PC-9 (cell line): ENCODE data around the gene GLT8D1. TPM values are rescaled to one million over a fixed set of nuclear protein-coding genes. Genes with fewer than 3 reads are reported as not detected.

Experiments used
- BruUV-seq: library from RNA; stranded (reverse); fragments of 400-500 nt; replicated peaks from 2 replicates; lab custom pipeline; 2021; lab: Mats Ljungman, UMichigan
- CTCF ChIA-PET: fragments of 300-600 bp; sonication (Branson Sonifier 250); formaldehyde crosslinking; loops from one replicate; lab custom pipeline; 2022; ENCODE audit warnings: antibody characterized with exemption; lab: Charles Lee
- POLR2A ChIA-PET: fragments of 300-600 bp; sonication (Branson Sonifier 250); formaldehyde crosslinking; loops from one replicate; lab custom pipeline; 2022; ENCODE audit warnings: antibody characterized with exemption; ENCODE audit not compliant: unreplicated experiment; lab: Charles Lee
- DNase-seq, 2 experiments: peaks; one replicate each; pipeline versions ENCODE4 v3.0.0 to v3.0.0-alpha.2; 2015 to 2022; ENCODE audit warnings: mixed read lengths in 1 of 2
- H2AFZ ChIP-seq: fragments of 200-600 bp; sonication (generic); 2 replicates; pipeline ENCODE4 v1.8.1; 2017; ENCODE audit warnings: antibody characterized with exemption
- H3F3A ChIP-seq: fragments of 200-600 bp; sonication (generic); 2 replicates; pipeline ENCODE4 v1.8.1; 2017; ENCODE audit warnings: antibody characterized with exemption, mild to moderate bottlenecking, low read depth; ENCODE audit not compliant: insufficient read depth
- H3K27ac ChIP-seq: fragments of 200-600 bp; sonication (generic); 2 replicates; pipeline ENCODE4 v1.6.1; 2016; ENCODE audit warnings: mixed run types
- H3K27me3 ChIP-seq: fragments of 200-600 bp; sonication (generic); 2 replicates; pipeline ENCODE4 v1.6.1; 2016; ENCODE audit warnings: low read depth, mixed run types; ENCODE audit not compliant: insufficient read depth
- H3K36me3 ChIP-seq: fragments of 200-600 bp; sonication (generic); 2 replicates; pipeline ENCODE4 v1.6.1; 2016; ENCODE audit warnings: low read depth, mixed run types
- H3K4me1 ChIP-seq: fragments of 200-600 bp; sonication (generic); replicated peaks from 2 replicates; pipeline ENCODE4 v1.6.1; 2016; ENCODE audit warnings: mixed run types; ENCODE audit not compliant: insufficient read depth
- H3K4me2 ChIP-seq: fragments of 200-600 bp; sonication (generic); 2 replicates; pipeline ENCODE4 v1.6.1; 2017; ENCODE audit warnings: mixed run types
- H3K4me3 ChIP-seq: fragments of 200-600 bp; sonication (generic); 2 replicates; pipeline ENCODE4 v1.6.1; 2016; ENCODE audit warnings: mixed run types
- H3K79me2 ChIP-seq: fragments of 200-600 bp; sonication (generic); 2 replicates; pipeline ENCODE4 v1.6.1; 2017; ENCODE audit warnings: low read depth, mixed run types
- H3K9me2 ChIP-seq: fragments of 200-600 bp; sonication (generic); 2 replicates; pipeline ENCODE4 v1.8.1; 2017; ENCODE audit warnings: mild to moderate bottlenecking; ENCODE audit not compliant: insufficient read depth
- H3K9me3 ChIP-seq: fragments of 200-600 bp; sonication (generic); 2 replicates; pipeline ENCODE4 v1.8.1; 2016; ENCODE audit warnings: low read depth; ENCODE audit not compliant: insufficient read depth
- H4K20me1 ChIP-seq: fragments of 200-600 bp; sonication (generic); 2 replicates; pipeline ENCODE4 v1.8.1; 2017; ENCODE audit not compliant: insufficient read depth
- EZH2 ChIP-seq: fragments of 200-600 bp; sonication (generic); IDR thresholded peaks from 2 replicates; pipeline ENCODE4 v1.8.0; 2017; ENCODE audit warnings: antibody characterized with exemption, low read depth
- intact Hi-C: fragments of 100-400 bp; cut with micrococcal nuclease; formaldehyde crosslinking; loops from one replicate; pipeline ENCODE4 v1.10.0; 2022; ENCODE audit not compliant: unreplicated experiment
- total RNA-seq: library from RNA; stranded (reverse); gene quantifications from 2 replicates; pipeline ENCODE4 v1.2.3, GENCODE V29; 2021
- TF ChIP-seq, protein P1 (sequence below): fragments of 200-600 bp; sonication (generic); conservative IDR thresholded peaks from 2 replicates; pipeline ENCODE4 v1.6.1; 2017; ENCODE audit warnings: mixed run types, antibody characterized with exemption, mild to moderate bottlenecking, moderate library complexity

GLT8D1 gene
- total RNA-seq, 1 experiment from 2014 or later = 48.6 TPM

DNA sequence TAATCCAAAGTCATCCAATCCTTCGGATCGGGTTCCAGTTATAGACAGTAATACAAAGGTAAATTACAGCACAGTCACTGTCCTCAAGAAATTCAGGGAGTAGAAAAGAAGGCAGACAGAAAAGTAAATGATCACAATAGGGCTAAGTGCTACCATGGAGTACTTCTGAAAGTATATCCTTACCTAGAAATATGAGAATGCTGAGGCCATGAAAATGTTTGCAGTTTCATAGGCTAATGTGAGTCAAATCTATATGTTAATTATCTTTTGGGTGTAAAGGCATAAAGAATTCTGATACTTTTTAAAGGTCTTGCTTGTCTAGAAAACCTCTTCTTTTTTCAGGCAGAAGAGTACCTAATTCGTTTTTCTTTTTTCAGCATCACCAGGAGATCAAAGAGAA is 49.7 kb downstream of the GLT8D1 start:
- H2AFZ ChIP-seq = no peak overlapping the region
- ChIA-PET CTCF (no interaction called here), POLR2A (no interaction called here)
- no peaks in the 10 kb centered on the region for H3K4me1 ChIP-seq
- no peaks in the 10 kb centered on the region for H3K79me2 ChIP-seq
- DNase-seq = no peak
- no peaks in the 10 kb centered on the region for H3K9me3 ChIP-seq
- peaks cover 4% of the 10 kb centered on the region; the same call in 1 of the 2 replicates for H3F3A ChIP-seq
- H3K9me2 ChIP-seq = no peaks in the 10 kb centered on the region
- no peaks in the 10 kb centered on the region for H3K27me3 ChIP-seq
- no peak overlapping the region for H3K27ac ChIP-seq
- no peak for TF ChIP-seq EZH2
- TF ChIP-seq, protein P1, sequence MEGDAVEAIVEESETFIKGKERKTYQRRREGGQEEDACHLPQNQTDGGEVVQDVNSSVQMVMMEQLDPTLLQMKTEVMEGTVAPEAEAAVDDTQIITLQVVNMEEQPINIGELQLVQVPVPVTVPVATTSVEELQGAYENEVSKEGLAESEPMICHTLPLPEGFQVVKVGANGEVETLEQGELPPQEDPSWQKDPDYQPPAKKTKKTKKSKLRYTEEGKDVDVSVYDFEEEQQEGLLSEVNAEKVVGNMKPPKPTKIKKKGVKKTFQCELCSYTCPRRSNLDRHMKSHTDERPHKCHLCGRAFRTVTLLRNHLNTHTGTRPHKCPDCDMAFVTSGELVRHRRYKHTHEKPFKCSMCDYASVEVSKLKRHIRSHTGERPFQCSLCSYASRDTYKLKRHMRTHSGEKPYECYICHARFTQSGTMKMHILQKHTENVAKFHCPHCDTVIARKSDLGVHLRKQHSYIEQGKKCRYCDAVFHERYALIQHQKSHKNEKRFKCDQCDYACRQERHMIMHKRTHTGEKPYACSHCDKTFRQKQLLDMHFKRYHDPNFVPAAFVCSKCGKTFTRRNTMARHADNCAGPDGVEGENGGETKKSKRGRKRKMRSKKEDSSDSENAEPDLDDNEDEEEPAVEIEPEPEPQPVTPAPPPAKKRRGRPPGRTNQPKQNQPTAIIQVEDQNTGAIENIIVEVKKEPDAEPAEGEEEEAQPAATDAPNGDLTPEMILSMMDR = no peak
- no peak overlapping the region for H3K4me2 ChIP-seq
- H3K4me3 ChIP-seq = no peak overlapping the region
- no TSS peak for BruUV-seq
- 0 out of 2 replicates have a peak, but pooled peaks cover 4% of the 10 kb centered on the region for H3K36me3 ChIP-seq
- intact Hi-C loops = no loop called here
- no peaks in the 10 kb centered on the region for H4K20me1 ChIP-seq

DNA sequence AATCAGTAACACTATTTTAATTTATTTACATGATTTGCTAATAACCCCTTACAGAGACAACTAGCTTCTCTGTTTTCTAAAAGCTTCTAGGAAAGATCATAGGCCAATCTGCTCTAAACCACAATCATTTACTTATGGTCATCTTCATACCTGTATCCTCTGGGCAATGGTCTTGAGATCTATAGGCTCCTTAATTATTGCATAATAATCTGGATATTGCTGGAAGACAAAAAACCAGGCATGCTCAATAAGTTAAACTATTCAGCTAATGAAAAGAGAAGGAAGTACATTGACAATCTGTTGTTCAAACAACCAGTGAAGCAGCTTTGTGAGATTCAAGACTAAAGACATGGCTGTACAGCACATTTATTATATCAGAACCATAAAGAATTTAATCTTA is 54.0 kb downstream of the GLT8D1 start:
- H2AFZ ChIP-seq = no peak overlapping the region
- ChIA-PET CTCF (no interaction called here), POLR2A (no interaction called here)
- TF ChIP-seq EZH2 = no peak
- TF ChIP-seq, protein P1 = no peak
- no peaks in the 10 kb centered on the region for H3K9me2 ChIP-seq
- no peaks in the 10 kb centered on the region for H3K79me2 ChIP-seq
- H4K20me1 ChIP-seq = no peaks in the 10 kb centered on the region
- no peak for DNase-seq
- no peak overlapping the region for H3K4me3 ChIP-seq
- H3K4me1 ChIP-seq = no peaks in the 10 kb centered on the region
- H3K27ac ChIP-seq = no peak overlapping the region
- peaks cover 5% of the 10 kb centered on the region; the same call in 1 of the 2 replicates for H3F3A ChIP-seq
- H3K4me2 ChIP-seq = no peak overlapping the region
- no TSS peak for BruUV-seq
- no peaks in the 10 kb centered on the region for H3K36me3 ChIP-seq
- no peaks in the 10 kb centered on the region for H3K9me3 ChIP-seq
- intact Hi-C loops = no loop called here
- H3K27me3 ChIP-seq = no peaks in the 10 kb centered on the region

DNA sequence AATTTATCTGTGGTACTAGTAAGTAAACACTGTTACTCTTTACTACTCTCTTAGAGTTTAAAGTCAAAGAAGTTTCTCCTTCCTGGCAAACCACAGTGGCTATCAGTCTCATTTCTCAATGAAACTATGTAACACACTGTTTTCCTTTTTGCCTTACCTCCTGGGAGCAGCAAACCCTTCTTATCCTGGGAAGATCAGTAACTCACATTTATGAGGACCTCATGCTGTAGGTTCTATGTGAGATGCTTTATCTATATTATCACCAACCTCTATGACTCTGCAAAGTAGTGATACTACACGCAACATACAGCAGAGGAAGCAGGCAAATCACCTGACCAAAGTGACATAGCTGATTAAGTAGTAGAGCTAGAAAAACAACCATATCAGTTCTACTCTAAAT is 55.2 kb downstream of the GLT8D1 start:
- no peak overlapping the region for H3K4me3 ChIP-seq
- no peak for DNase-seq
- POLR2A ChIA-PET = interaction anchor here (0.6 kb wide), 2 partner anchors 89 to 114 kb away, joined by 3 to 4 read pairs; partner anchors contain the start of gene UQCC5
- H4K20me1 ChIP-seq = no peaks in the 10 kb centered on the region
- H3K4me2 ChIP-seq = no peak overlapping the region
- H3K9me3 ChIP-seq = no peaks in the 10 kb centered on the region
- no peaks in the 10 kb centered on the region for H3K27me3 ChIP-seq
- H3K27ac ChIP-seq = 0 out of 2 replicates have a peak overlapping the region, but pooled peaks have one; percentile 9
- no peaks in the 10 kb centered on the region for H3K79me2 ChIP-seq
- H3K36me3 ChIP-seq = no peaks in the 10 kb centered on the region
- no peak overlapping the region for H2AFZ ChIP-seq
- H3K9me2 ChIP-seq = no peaks in the 10 kb centered on the region
- BruUV-seq = no TSS peak
- CTCF ChIA-PET = no interaction called here
- H3F3A ChIP-seq = peaks cover 5% of the 10 kb centered on the region; the same call in 1 of the 2 replicates
- no peaks in the 10 kb centered on the region for H3K4me1 ChIP-seq
- intact Hi-C loops = no loop called here
- TF ChIP-seq, protein P1 = no peak
- TF ChIP-seq EZH2 = no peak
